ENCODE measurements around the gene DCTN3.

DCTN3 gene

GRCh38 chr9:34591917-34592866 lies 28.1 kb downstream of the DCTN3 start:
- peak overlapping the region; percentile 95 for H3K27ac ChIP-seq (ENCODE audit: low read depth, low read length)
- peaks cover 5 to 92% (median 86%) of the 10 kb centered on the region in 5 donors for H3K4me1 ChIP-seq (ENCODE audit: control insufficient read depth in 5 of 5, insufficient read depth in 5 of 5, low read length in 5 of 5)
- H3K27me3 ChIP-seq (ENCODE audit: control insufficient read depth in 5 of 5, insufficient read depth in 4 of 5, low read length in 5 of 5), result peaks cover 0 to 17% (median 12%) of the 10 kb centered on the region in 5 donors
- H3K36me3 ChIP-seq (ENCODE audit: control insufficient read depth in 5 of 5, insufficient read depth in 5 of 5, low read length in 5 of 5), result no peaks in the 10 kb centered on the region
- H3K9ac ChIP-seq (ENCODE audit: low read length in 5 of 5), result peak overlapping the region in 3 of 5 donors; percentile 31 to 85 (median 73)
- peak overlapping the region in 4 of 5 donors; percentile 6 to 71 (median 55) for H3K4me3 ChIP-seq (ENCODE audit: low read depth in 1 of 5, low read length in 5 of 5)
- H3K9me3 ChIP-seq (ENCODE audit: control insufficient read depth in 5 of 5, low read length in 5 of 5), result no peaks in the 10 kb centered on the region

GRCh38 chr9:34591248-34591916 lies 28.9 kb downstream of the DCTN3 start:
- Histone ChIP-seq H3K27me3 (ENCODE audit: control insufficient read depth in 5 of 5, insufficient read depth in 4 of 5, low read length in 5 of 5) (peaks cover 0 to 18% (median 12%) of the 10 kb centered on the region in 5 donors), H3K9me3 (ENCODE audit: control insufficient read depth in 5 of 5, low read length in 5 of 5) (no peaks in the 10 kb centered on the region), H3K36me3 (ENCODE audit: control insufficient read depth in 5 of 5, insufficient read depth in 5 of 5, low read length in 5 of 5) (no peaks in the 10 kb centered on the region), H3K4me3 (ENCODE audit: low read depth in 1 of 5, low read length in 5 of 5) (peak overlapping the region; percentile 44 to 71 (median 66)), H3K27ac (ENCODE audit: low read depth, low read length) (peak overlapping the region; percentile 95), H3K4me1 (ENCODE audit: control insufficient read depth in 5 of 5, insufficient read depth in 5 of 5, low read length in 5 of 5) (peaks cover 4 to 92% (median 85%) of the 10 kb centered on the region in 5 donors), H3K9ac (ENCODE audit: low read length in 5 of 5) (peak overlapping the region; percentile 19 to 85 (median 49))

DNA sequence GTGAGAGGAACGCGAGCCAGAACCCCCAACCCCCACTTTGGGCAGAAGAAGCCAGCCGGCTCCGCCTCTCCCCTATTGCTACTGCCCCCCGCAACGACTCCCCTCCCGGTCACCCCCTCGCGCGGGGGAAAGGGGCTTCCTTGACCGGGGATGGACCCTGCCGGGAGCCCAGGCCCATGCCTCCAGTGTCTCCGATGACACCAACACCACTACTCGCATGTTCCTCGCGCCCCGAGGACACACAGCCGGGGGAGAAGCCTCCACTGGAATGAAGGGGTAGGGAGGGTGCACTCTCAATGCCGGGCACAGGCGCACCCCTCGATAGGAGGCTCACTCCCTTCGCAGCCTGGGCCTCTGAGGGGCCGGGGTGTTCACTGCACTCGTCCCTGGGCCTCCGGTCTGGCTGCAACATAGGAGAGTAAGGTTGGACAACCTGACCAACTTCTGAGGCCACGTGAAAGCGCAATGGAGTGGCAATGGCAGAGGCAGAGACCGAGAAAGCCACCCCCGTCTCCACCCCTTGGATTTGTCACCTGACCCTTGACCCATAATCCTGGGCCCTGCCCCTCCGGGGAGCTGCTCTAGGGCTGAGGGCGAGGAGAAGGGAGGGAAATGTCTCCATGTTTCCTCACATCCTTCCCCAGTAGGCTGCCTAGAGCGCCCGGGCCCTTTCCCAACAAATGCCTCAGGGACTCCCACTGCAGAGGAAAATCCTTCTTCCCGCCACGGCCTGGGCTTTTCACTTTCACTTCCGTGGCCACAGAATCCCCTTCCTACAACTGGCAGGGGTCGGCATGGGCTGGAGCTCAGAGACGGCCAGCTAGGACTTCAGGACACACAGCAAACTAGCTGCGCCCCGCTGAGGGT lies 29.7 kb downstream of the DCTN3 start:
- H3K9ac ChIP-seq (ENCODE audit: low read length in 5 of 5), result peak overlapping the region; percentile 19 to 85 (median 70)
- H3K27me3 ChIP-seq (ENCODE audit: control insufficient read depth in 5 of 5, insufficient read depth in 4 of 5, low read length in 5 of 5), result peaks cover 0 to 23% (median 19%) of the 10 kb centered on the region in 5 donors
- H3K4me3 ChIP-seq (ENCODE audit: low read depth in 1 of 5, low read length in 5 of 5), result peak overlapping the region; percentile 44 to 71 (median 66)
- H3K36me3 ChIP-seq (ENCODE audit: control insufficient read depth in 5 of 5, insufficient read depth in 5 of 5, low read length in 5 of 5), result no peaks in the 10 kb centered on the region
- peak overlapping the region; percentile 95 for H3K27ac ChIP-seq (ENCODE audit: low read depth, low read length)
- H3K4me1 ChIP-seq (ENCODE audit: control insufficient read depth in 5 of 5, insufficient read depth in 5 of 5, low read length in 5 of 5), result peaks cover 4 to 94% (median 87%) of the 10 kb centered on the region in 5 donors
- H3K9me3 ChIP-seq (ENCODE audit: control insufficient read depth in 5 of 5, low read length in 5 of 5), result no peaks in the 10 kb centered on the region

DNA sequence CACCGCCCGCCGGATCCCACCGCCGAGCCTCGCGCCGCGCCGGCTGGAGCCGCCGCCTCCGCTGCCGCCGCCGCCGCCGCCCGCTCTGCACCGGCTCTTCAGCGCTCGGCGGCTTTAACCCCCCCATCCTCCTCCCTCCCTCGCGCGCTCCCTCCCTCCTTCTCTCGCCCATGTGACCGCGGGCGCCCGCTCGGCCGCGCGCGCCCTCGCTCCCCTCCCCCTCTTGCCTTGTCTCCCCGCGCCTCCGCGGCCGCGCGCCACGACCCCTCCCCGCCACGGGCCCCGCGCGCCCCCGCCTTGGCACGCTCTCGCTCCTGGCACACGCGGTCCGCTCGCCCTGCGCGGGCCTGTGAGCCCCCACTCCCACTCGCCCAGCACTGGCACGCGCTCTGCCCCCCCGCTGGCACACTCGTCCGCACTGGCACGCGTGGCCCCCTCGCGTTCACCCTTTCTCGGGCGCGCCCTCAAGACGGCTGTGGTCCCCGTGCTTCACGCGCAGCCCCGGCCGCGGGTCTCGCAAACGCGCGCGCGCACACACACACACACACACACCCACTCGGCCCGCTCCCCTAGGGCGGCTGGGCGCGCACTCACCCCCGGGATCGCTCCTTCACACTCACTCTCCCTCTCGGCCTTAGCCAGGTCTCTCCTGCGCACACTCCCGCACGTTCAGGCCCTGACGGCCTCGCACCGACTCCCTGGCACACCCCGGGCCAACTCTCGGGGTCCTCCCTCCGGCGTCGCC lies 30.5 kb downstream of the DCTN3 start, which contains the start of gene CNTFR:
TSS of gene CNTFR (minus strand) at position 89 of the 745 bp plus-strand sequence. CDS start 20,743 bp downstream, outside the sequence.
- Histone ChIP-seq H3K27me3 (ENCODE audit: control insufficient read depth in 5 of 5, insufficient read depth in 4 of 5, low read length in 5 of 5) (peaks cover 0 to 26% (median 23%) of the 10 kb centered on the region in 5 donors), H3K4me1 (ENCODE audit: control insufficient read depth in 5 of 5, insufficient read depth in 5 of 5, low read length in 5 of 5) (peaks cover 4 to 94% (median 88%) of the 10 kb centered on the region in 5 donors), H3K36me3 (ENCODE audit: control insufficient read depth in 5 of 5, insufficient read depth in 5 of 5, low read length in 5 of 5) (no peaks in the 10 kb centered on the region), H3K9ac (ENCODE audit: low read length in 5 of 5) (peak within 1 kb of the TSS; percentile 31 to 85 (median 70)), H3K4me3 (ENCODE audit: low read depth in 1 of 5, low read length in 5 of 5) (peak within 1 kb of the TSS; percentile 60 to 82 (median 71)), H3K27ac (ENCODE audit: low read depth, low read length) (peak within 1 kb of the TSS; percentile 95), H3K9me3 (ENCODE audit: control insufficient read depth in 5 of 5, low read length in 5 of 5) (no peaks in the 10 kb centered on the region)

DNA sequence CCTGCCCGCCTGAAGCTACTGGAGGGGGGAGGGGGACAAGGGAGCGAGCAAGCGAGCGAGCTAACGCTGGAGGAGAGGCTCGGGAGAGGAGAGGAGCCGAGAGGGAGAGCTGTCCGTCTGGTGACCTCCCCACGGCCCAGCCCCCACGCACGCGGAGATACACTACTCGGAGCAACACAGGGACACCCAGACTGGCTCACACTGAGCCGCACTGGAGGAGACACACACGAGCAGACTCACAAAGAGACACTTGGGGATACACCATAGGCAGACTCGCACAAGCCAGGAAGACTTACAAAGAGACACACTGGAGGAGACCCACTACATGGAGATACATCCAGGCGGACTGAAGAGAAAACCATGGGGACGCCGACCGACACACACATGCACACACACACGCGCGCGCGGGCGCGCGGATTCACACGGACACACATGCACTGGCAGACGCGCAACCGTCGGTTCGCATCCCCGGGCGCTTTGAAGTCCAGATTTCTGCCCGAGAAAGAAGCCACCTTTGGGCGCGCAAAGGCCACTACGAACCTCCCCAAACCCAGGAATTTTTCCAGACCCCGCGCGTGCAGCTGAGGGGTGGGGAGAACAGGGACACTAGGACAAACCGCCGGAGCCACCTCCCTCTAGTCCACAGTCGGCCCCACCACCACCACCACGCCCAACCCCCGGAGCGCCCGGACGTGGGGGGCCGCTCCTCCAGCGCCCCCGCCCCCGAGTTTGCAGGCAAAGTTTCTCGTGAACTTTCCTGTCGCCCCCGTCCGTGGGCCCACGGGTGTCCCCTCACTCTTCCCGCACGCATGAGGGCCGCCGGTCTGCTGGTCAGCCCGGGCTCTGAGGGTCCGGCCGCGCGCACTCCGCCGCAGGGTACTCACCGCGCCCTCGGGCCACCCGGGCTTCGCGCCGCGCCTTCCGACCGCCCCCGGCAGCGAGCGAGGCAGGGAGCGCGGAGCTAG lies 31.3 kb downstream of the DCTN3 start:
- peaks cover 0 to 28% (median 23%) of the 10 kb centered on the region in 5 donors for H3K27me3 ChIP-seq (ENCODE audit: control insufficient read depth in 5 of 5, insufficient read depth in 4 of 5, low read length in 5 of 5)
- H3K4me1 ChIP-seq (ENCODE audit: control insufficient read depth in 5 of 5, insufficient read depth in 5 of 5, low read length in 5 of 5), result peaks cover 4 to 89% (median 80%) of the 10 kb centered on the region in 5 donors

DNA sequence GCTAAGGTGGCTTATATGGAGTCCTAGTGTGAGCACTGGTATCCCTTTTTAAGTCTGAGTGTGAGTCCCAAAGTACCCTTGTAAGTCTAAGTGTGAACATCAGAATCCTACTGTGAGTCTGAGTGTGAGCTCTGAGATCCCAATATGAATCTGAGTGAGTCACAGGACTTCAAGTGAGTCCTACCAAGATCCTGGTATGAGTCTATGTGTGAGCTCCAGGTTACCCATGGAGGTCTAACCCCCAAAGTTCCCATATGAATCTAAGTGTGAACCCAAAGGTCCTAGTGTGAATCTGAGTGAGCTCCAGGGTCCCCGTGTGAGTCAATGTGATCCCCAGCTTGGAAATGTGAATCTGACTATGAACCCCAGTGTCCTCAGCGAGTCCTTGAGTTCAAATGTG lies 33.0 kb downstream of the DCTN3 start:
- no peaks in the 10 kb centered on the region for H3K36me3 ChIP-seq (ENCODE audit: control insufficient read depth in 5 of 5, insufficient read depth in 5 of 5, low read length in 5 of 5)
- H3K27me3 ChIP-seq (ENCODE audit: control insufficient read depth in 5 of 5, insufficient read depth in 4 of 5, low read length in 5 of 5), result peaks cover 0 to 21% (median 19%) of the 10 kb centered on the region in 5 donors
- no peak overlapping the region for H3K9ac ChIP-seq (ENCODE audit: low read length in 5 of 5)
- H3K9me3 ChIP-seq (ENCODE audit: control insufficient read depth in 5 of 5, low read length in 5 of 5), result no peaks in the 10 kb centered on the region
- H3K27ac ChIP-seq (ENCODE audit: low read depth, low read length), result no peak overlapping the region
- peaks cover 4 to 83% (median 67%) of the 10 kb centered on the region in 5 donors for H3K4me1 ChIP-seq (ENCODE audit: control insufficient read depth in 5 of 5, insufficient read depth in 5 of 5, low read length in 5 of 5)
- peak overlapping the region in 2 of 5 donors; percentile 9 to 82 for H3K4me3 ChIP-seq (ENCODE audit: low read depth in 1 of 5, low read length in 5 of 5)

More for the DNA sequence above, 31.3 kb downstream of the DCTN3 start:
- Histone ChIP-seq H3K27ac (ENCODE audit: low read depth, low read length) (peak overlapping the region; percentile 61), H3K9me3 (ENCODE audit: control insufficient read depth in 5 of 5, low read length in 5 of 5) (no peaks in the 10 kb centered on the region), H3K36me3 (ENCODE audit: control insufficient read depth in 5 of 5, insufficient read depth in 5 of 5, low read length in 5 of 5) (no peaks in the 10 kb centered on the region), H3K4me3 (ENCODE audit: low read depth in 1 of 5, low read length in 5 of 5) (peak overlapping the region; percentile 60 to 82 (median 71)), H3K9ac (ENCODE audit: low read length in 5 of 5) (peak overlapping the region in 4 of 5 donors; percentile 33 to 69 (median 44))

DNA sequence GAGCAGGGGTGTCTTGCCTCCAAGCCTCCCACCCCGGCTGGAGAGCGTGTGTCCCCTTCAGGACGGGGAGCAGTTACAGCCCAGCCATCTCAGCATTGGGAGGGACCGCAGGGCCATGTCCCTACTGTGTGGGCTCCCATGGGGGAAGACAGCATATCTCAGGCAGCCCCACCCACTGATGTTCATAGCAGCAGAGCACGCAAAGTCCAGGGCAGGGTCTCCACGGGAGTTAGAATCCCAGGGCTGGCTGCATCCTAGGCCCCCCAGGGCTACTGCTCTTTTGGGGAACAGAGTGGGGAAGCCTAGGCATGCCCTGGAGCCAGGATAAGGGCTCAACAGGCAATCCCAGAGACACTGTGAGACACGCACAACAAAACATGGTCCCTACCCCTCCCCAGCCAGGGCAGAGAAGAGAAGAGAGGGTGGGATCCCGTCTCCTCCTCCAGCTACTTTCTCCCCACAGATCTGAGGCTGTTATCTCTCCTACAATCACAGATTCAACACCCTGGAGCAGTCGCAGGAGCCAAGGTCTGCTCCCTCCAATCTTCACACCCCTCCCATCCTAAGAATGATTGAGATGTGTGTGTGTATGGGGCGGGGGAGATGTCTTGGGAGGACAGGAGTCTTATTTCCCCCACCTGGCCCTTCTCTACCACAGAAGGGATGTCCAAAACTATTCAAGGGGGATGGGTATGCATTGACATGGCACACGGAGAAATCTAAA lies 34.2 kb downstream of the DCTN3 start:
- Histone ChIP-seq H3K4me3 (ENCODE audit: low read depth in 1 of 5, low read length in 5 of 5) (no peak overlapping the region), H3K9ac (ENCODE audit: low read length in 5 of 5) (no peak overlapping the region), H3K36me3 (ENCODE audit: control insufficient read depth in 5 of 5, insufficient read depth in 5 of 5, low read length in 5 of 5) (no peaks in the 10 kb centered on the region), H3K27ac (ENCODE audit: low read depth, low read length) (no peak overlapping the region), H3K9me3 (ENCODE audit: control insufficient read depth in 5 of 5, low read length in 5 of 5) (no peaks in the 10 kb centered on the region), H3K4me1 (ENCODE audit: control insufficient read depth in 5 of 5, insufficient read depth in 5 of 5, low read length in 5 of 5) (peaks cover 4 to 71% (median 58%) of the 10 kb centered on the region in 5 donors), H3K27me3 (ENCODE audit: control insufficient read depth in 5 of 5, insufficient read depth in 4 of 5, low read length in 5 of 5) (peaks cover 0 to 21% (median 19%) of the 10 kb centered on the region in 5 donors)

DNA sequence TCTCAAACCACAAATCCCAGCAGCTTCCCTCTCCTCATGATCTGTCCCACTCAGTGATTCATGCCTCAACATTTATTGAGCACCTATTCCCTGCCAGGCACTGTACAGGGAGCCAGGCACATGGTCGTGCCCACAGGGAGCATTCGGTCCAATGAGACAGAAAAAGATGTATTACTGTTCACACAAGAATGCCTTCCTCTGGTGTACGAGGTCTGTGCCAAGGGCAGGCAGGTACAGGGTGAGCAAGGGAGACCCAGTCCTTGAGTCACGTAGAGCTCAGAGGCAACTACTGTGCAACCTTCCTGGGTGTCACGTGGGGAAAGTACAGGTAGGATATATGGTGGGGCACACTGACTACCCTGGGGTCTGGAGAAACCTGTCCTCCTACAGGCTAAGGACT lies 35.3 kb downstream of the DCTN3 start:
- no peak overlapping the region for H3K27ac ChIP-seq (ENCODE audit: low read depth, low read length)
- H3K9me3 ChIP-seq (ENCODE audit: control insufficient read depth in 5 of 5, low read length in 5 of 5), result no peaks in the 10 kb centered on the region
- H3K4me3 ChIP-seq (ENCODE audit: low read depth in 1 of 5, low read length in 5 of 5), result no peak overlapping the region
- H3K4me1 ChIP-seq (ENCODE audit: control insufficient read depth in 5 of 5, insufficient read depth in 5 of 5, low read length in 5 of 5), result peaks cover 4 to 60% (median 46%) of the 10 kb centered on the region in 5 donors
- H3K27me3 ChIP-seq (ENCODE audit: control insufficient read depth in 5 of 5, insufficient read depth in 4 of 5, low read length in 5 of 5), result peaks cover 0 to 23% (median 19%) of the 10 kb centered on the region in 5 donors
- H3K36me3 ChIP-seq (ENCODE audit: control insufficient read depth in 5 of 5, insufficient read depth in 5 of 5, low read length in 5 of 5), result peaks cover 0 to 5% (median 2%) of the 10 kb centered on the region in 5 donors
- no peak overlapping the region for H3K9ac ChIP-seq (ENCODE audit: low read length in 5 of 5)

Data from subcutaneous abdominal adipose tissue (tissue), 5 donors.